Measurements from ENCODE around the gene PSMC1. TPM values are rescaled to one million over a fixed set of nuclear protein-coding genes. Genes with fewer than 3 reads are reported as not detected.

PSMC1 gene
- total and polyA plus RNA-seq, 2 experiments from 2014 or later = 112 to 139 TPM

DNA sequence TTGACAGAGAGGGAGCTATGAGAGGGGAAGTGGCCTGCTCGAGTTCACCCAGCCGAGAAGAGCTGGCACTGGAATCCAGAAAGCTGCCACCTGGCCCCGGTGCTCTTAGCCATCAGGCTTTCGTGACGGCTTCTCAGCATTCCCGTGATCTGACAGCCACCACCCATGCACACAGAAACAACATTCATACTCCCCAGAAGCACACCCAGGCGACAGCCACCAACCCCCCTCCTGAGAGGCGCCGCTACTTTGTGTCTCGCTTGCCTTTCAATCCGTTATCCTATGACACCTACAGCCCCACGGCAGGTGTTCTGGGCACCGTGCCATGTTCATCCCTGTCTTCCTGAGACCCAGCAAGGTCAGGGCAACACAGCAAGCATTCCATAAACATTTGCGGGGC lies 31.4 kb downstream of the PSMC1 start:
- Histone ChIP-seq H2AFZ (no peak overlapping the region), H3F3A (replicated peaks; ENCODE audit: low read depth) (no peaks in the 10 kb centered on the region), H3K27me3 (ENCODE audit: insufficient read depth) (no peaks in the 10 kb centered on the region), H3K36me3 (ENCODE audit: insufficient read depth) (no peaks in the 10 kb centered on the region; the same call in 1 of the 2 replicates), H3K4me2 (no peak overlapping the region), H3K27ac (ENCODE audit: low read depth) (no peak overlapping the region), H4K20me1 (replicated peaks; ENCODE audit: insufficient read depth) (no peaks in the 10 kb centered on the region), H3K9me2 (ENCODE audit: insufficient read depth) (no peaks in the 10 kb centered on the region), H3K79me2 (replicated peaks; ENCODE audit: insufficient read depth) (no peaks in the 10 kb centered on the region), H3K4me3 (no peak overlapping the region), H3K4me1 (ENCODE audit: insufficient read depth) (no peaks in the 10 kb centered on the region)
- no peak for ATAC-seq
- Mint-ChIP-seq H3K36me3 (ENCODE audit: low read depth) (peaks cover 47% of the 10 kb centered on the region), H3K4me1 (peaks cover 20% of the 10 kb centered on the region), H3K9me3 (no peaks in the 10 kb centered on the region), H3K27me3 (ENCODE audit: insufficient read depth, low read depth, poor library complexity) (peaks cover 6% of the 10 kb centered on the region), H3K4me3 (no peak overlapping the region), H3K27ac (no peak overlapping the region)
- DNase-seq (ENCODE audit: low spot score) = no peak
- TF ChIP-seq REST (IDR thresholded peaks at IDR 0.05; ENCODE audit: unreplicated experiment) (no peak), EZH2 (IDR thresholded peaks at IDR 0.05; ENCODE audit: low read depth, unreplicated experiment) (no peak), POLR2AphosphoS5 (IDR thresholded peaks at IDR 0.05; ENCODE audit: low read depth) (no peak), STAT1 (IDR thresholded peaks at IDR 0.05; ENCODE audit: unreplicated experiment) (no peak), CREB1 (CRISPR knock-in tag; IDR thresholded peaks at IDR 0.05; ENCODE audit: low read depth) (no peak), CTCF (conservative IDR thresholded peaks at IDR 0.05; ENCODE audit: low read depth in 2 of 2) (no peak), EZH2phosphoT487 (IDR thresholded peaks at IDR 0.05; ENCODE audit: unreplicated experiment) (no peak), ETS1 (IDR thresholded peaks at IDR 0.05) (no peak), ZNF331 (CRISPR knock-in tag; IDR thresholded peaks at IDR 0.05; ENCODE audit: low read depth) (no peak), ZNF462 (CRISPR knock-in tag; IDR thresholded peaks at IDR 0.05) (no peak), ZNF114 (CRISPR knock-in tag; IDR thresholded peaks at IDR 0.05) (no peak)

Measured in GM23338 (cell line).